Measurements from ENCODE around the gene CHMP3. TPM values are rescaled to one million over a fixed set of nuclear protein-coding genes. Genes with fewer than 3 reads are reported as not detected.

CHMP3 gene
- total RNA-seq, 4 donors from 2014 or later: 206 to 236 (median 211) TPM

Small RNA genes lying within 50 kb of the gene (small RNA-seq; reads per million reads assigned to genes)
- 0 reads per million in 4 donors for gene RNU6-640P

Other genes with a start within 250 kb of the CHMP3 start
- 100 to 1,000 TPM in 1 of 4 donors, 10 to 100 TPM in 3; 22.9 to 107 (median 70.7) TPM for gene REEP1, start 225.8 kb downstream of the CHMP3 start, total RNA-seq
- 10 to 100 TPM; 40.5 to 81.8 (median 63.2) TPM for gene KDM3A, start 122.1 kb downstream of the CHMP3 start, total RNA-seq
- gene RNF103, start 60.4 kb upstream of the CHMP3 start, total RNA-seq: 10 to 100 TPM; 40.5 to 67.9 (median 53.5) TPM
- 10 to 100 TPM; 44.8 to 75.6 (median 61.1) TPM for gene RMND5A, start 156.8 kb upstream of the CHMP3 start, total RNA-seq
- gene CD8A, start 227.5 kb upstream of the CHMP3 start, total RNA-seq: 1 to 10 TPM in 2 of 4 donors, under 1 TPM in 1, not detected in 1; 0.42 to 3.9 (median 1.8) TPM

Data from gastroesophageal sphincter (tissue), 4 donors.